T-helper 2 cell treated with Interferon-gamma antibody and Interleukin-4, amounts not matched to agents 5 μg/mL and 100 μg/mL, for 36 hours (primary cell): ENCODE measurements around the gene FTL.

ENCODE experiments used
- DNase-seq: peaks from one replicate; pipeline ENCODE4 v3.0.0; 2021; ENCODE audit warnings: low spot score
- H3K27ac Mint-ChIP-seq: one replicate; pipeline ENCODE4 v1.8.0; 2021; ENCODE audit warnings: mild to moderate bottlenecking, mixed read lengths
- H3K27me3 Mint-ChIP-seq: one replicate; pipeline ENCODE4 v1.8.0; 2021; ENCODE audit warnings: low read depth, mixed read lengths
- H3K36me3 Mint-ChIP-seq: one replicate; pipeline ENCODE4 v1.8.0; 2021; ENCODE audit warnings: low read depth, mixed read lengths
- H3K4me1 Mint-ChIP-seq: one replicate; pipeline ENCODE4 v1.8.0; 2021; ENCODE audit warnings: low read depth, mixed read lengths
- H3K4me3 Mint-ChIP-seq: one replicate; pipeline ENCODE4 v1.8.0; 2022; ENCODE audit warnings: mild to moderate bottlenecking, moderate library complexity, mixed read lengths
- H3K9me3 Mint-ChIP-seq: one replicate; pipeline ENCODE4 v1.8.0; 2021; ENCODE audit warnings: mixed read lengths

Gene FTL

DNA sequence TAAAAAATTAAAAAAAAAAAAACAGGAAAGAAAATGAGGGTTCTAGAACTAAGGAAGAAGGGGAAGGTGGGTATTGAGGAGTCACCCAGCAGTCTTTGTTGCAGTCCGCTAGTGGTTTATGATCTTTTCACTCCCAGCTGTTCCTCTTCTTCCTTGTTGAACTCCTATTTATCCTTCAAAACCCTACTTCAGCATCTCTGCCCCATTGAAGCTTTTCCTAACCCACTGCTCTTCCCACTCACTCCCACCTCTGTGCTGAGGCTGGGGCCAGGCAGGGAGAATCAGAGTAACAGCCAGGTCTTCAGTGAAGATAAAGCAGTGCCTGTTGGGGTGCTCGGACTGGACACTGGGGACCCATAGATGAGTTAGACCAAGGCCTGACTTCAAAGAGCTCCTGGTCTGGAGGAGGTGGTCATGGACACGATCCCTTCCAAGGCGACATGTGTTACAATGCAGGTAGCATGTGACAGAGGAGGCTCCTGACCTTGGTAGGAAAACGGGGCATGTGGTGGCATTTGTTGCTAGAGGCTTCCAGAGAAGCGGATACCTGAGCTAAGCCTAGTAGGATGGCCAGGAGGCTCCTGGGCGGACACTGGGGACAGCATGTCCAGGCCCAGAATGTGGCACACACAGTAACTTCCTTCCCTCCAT, 40.0 kb downstream of the FTL start:
- H3K9me3 Mint-ChIP-seq: no peaks in the 10 kb centered on the region
- peaks cover 18% of the 10 kb centered on the region for H3K36me3 Mint-ChIP-seq
- H3K27ac Mint-ChIP-seq: no peak overlapping the region
- no peak for DNase-seq
- no peaks in the 10 kb centered on the region for H3K27me3 Mint-ChIP-seq
- no peaks in the 10 kb centered on the region for H3K4me1 Mint-ChIP-seq
- no peak overlapping the region for H3K4me3 Mint-ChIP-seq

DNA sequence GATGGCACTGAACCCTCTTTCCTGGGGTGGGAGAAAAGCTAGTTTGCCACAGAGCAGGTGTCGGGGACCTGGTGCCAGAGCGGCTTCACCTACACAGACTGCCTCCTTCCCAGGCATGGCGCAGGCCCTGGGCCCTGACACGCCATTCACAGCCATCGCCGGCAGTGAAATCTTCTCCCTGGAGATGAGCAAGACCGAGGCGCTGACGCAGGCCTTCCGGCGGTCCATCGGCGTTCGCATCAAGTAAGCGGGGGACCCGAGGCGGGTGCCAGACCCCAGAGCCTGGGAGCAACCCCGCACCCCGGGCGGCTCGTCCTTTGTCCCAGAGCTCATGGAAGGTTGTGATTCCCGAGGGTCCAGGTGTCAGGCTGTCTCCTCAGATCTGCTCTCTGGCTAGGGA, 41.8 kb downstream of the FTL start:
- Mint-ChIP-seq H3K27ac (no peak overlapping the region), H3K9me3 (no peaks in the 10 kb centered on the region), H3K27me3 (no peaks in the 10 kb centered on the region), H3K4me1 (no peaks in the 10 kb centered on the region), H3K36me3 (peaks cover 19% of the 10 kb centered on the region), H3K4me3 (no peak overlapping the region)
- no peak for DNase-seq

DNA sequence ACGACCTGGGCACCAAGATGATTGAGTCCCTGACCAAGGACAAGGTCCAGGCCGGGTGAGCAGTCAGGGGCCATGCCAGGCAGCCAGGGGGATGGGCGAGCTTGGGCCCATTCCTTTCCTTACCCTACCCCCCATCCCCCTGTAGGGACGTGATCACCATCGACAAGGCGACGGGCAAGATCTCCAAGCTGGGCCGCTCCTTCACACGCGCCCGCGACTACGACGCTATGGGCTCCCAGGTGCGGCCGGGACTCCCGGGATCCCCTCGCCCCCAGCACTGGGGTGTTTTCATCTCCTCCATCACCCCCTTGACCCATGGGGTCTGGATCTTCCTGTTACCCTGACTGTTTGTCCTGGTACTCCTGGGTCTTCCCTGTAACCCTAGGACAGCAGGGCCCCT, 44.7 kb downstream of the FTL start:
- Mint-ChIP-seq H3K4me1 (no peaks in the 10 kb centered on the region), H3K9me3 (no peaks in the 10 kb centered on the region), H3K36me3 (peaks cover 19% of the 10 kb centered on the region), H3K4me3 (no peak overlapping the region), H3K27me3 (no peaks in the 10 kb centered on the region), H3K27ac (no peak overlapping the region)
- no peak for DNase-seq

DNA sequence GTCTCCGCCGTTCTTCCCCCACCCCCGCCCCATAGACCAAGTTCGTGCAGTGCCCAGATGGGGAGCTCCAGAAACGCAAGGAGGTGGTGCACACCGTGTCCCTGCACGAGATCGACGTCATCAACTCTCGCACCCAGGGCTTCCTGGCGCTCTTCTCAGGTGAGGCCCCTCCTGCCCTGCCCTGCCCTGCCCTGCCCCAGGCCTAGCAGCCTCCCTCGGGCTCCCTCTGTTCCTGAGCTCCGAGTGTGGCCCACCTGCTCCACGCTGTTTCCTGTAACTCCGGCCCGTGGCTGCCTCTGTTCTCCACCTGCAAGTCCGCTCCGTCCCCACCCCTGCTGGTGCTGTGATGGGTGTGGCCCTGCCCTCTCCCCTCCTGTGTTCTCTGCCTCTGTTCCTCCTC, 45.3 kb downstream of the FTL start:
- Mint-ChIP-seq H3K27me3 (no peaks in the 10 kb centered on the region), H3K4me1 (no peaks in the 10 kb centered on the region), H3K36me3 (peaks cover 15% of the 10 kb centered on the region), H3K4me3 (no peak overlapping the region), H3K27ac (no peak overlapping the region), H3K9me3 (no peaks in the 10 kb centered on the region)
- no peak for DNase-seq

DNA sequence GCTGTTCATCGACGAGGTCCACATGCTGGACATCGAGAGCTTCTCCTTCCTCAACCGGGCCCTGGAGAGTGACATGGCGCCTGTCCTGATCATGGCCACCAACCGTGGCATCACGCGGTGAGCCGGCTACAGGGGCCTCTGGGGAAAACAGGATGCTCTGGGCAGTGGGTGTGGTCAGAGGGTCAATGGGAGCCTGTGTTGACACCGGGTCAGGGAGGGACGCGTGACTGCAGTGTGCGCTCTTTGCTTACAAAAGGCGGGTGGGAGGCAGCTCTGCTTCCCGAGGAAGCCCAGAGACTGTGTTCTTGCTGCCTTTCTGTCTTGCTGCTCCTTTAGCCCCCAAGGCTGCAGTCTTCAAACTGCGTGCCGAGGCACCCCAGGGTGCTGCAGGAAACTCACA, 46.1 kb downstream of the FTL start:
- Mint-ChIP-seq H3K27me3 (no peaks in the 10 kb centered on the region), H3K36me3 (peaks cover 20% of the 10 kb centered on the region), H3K9me3 (no peaks in the 10 kb centered on the region), H3K4me1 (no peaks in the 10 kb centered on the region), H3K27ac (no peak overlapping the region), H3K4me3 (no peak overlapping the region)
- DNase-seq: no peak

DNA sequence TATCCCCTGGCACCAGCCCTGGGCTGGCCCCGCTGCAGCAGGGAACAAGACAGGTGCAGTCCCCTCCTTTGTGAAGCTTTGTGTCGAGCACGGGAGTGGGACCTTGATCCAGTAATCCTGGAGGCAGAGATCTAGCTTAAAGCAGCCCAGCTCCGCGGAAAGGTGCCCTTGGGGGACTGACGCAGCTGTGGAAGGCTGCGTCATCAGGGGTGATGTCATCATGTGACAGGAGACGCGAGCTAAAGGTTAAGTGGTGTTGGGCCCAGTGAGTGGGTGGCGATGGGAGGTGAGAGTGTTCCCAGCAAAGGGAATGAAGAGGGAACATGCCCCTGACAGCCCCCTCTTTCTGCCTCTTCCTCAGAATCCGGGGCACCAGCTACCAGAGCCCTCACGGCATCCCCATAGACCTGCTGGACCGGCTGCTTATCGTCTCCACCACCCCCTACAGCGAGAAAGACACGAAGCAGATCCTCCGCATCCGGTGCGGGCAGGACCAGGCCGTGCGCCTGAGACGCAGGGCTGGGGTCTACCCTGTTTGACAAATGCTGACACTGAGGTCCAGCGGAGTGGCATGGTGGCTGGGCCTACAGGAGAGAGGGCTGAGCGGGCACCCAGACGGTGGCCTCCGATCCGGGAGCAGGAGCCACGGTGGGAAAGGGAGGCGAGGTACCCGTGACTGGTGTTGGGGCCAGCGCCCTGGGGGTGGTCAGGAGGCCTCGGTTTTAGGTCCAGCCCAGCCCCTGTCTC, 49.2 kb downstream of the FTL start:
- Mint-ChIP-seq H3K9me3 (no peaks in the 10 kb centered on the region), H3K4me3 (no peak overlapping the region), H3K4me1 (peaks cover 11% of the 10 kb centered on the region), H3K36me3 (peaks cover 14% of the 10 kb centered on the region), H3K27ac (no peak overlapping the region), H3K27me3 (peaks cover 10% of the 10 kb centered on the region)
- DNase-seq: no peak

DNA sequence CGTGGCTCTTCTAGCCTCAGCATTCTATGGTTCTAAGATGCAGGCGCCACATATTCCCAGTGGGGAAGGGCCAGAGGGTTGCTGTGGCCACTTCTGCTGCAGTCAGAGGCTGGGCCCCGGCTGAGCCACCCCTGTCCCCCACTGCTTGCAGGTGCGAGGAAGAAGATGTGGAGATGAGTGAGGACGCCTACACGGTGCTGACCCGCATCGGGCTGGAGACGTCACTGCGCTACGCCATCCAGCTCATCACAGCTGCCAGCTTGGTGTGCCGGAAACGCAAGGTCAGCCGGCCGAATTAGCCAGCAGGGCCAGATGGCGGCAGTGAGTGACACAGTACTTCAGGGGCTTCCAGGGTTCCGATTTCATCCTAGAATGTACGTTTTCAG, 49.8 kb downstream of the FTL start:
- Mint-ChIP-seq H3K36me3 (peaks cover 14% of the 10 kb centered on the region), H3K27me3 (peaks cover 11% of the 10 kb centered on the region), H3K4me3 (no peak overlapping the region), H3K27ac (no peak overlapping the region), H3K4me1 (peaks cover 12% of the 10 kb centered on the region), H3K9me3 (no peaks in the 10 kb centered on the region)
- no peak for DNase-seq

DNA sequence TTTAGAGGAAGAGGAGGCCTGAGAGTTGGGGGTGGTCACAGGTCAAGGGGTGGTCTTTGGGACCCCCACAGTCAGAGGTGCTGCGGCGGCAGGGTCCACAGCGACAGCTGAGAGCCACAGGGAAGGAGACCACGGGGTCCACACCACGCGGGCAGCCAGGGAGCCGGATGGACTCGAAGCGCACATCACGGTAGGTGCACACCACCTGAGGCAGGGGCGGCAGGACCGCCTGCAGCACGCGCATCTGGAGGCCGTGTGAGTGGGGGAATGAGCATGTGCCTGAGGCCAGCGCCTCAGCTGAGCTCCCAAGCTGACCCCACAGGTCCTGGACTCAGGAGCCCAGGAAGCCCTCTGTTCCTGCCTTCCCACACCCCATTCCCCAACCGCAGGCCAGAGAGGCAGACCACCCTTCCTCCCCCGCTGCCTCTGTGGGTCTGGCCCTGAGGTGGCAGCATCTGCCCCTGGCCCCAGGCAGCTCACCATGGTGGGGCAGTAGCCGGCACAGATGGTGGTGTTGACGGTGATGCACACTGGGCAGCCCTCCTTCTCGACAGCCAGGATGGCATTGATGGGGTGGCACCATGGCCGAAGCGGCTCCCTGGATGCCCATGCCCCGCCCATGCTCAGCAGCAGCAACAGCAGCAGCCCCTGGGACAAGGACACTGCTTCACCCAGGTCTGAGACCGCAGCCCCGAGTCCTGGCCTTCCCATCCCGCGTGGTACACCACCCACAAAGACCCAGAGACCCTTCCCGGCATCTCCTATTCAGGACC, 51.1 kb downstream of the FTL start:
- no peak overlapping the region for H3K4me3 Mint-ChIP-seq
- DNase-seq: no peak
- peaks cover 16% of the 10 kb centered on the region for H3K4me1 Mint-ChIP-seq
- H3K27ac Mint-ChIP-seq: no peak overlapping the region
- no peaks in the 10 kb centered on the region for H3K9me3 Mint-ChIP-seq
- H3K36me3 Mint-ChIP-seq: peaks cover 8% of the 10 kb centered on the region
- H3K27me3 Mint-ChIP-seq: peaks cover 15% of the 10 kb centered on the region
